Spleen (tissue), 11 donors: Measurements from ENCODE around the gene KANK2. TPM values are rescaled to one million over a fixed set of nuclear protein-coding genes. Genes with fewer than 3 reads are reported as not detected.
"Not testable (repeated sequence)": the region's sequence is repeated elsewhere in the genome, so short reads cannot be mapped to it uniquely, and the experiment has no call there.

Experiments
- DNase-seq: peaks from one replicate; pipeline ENCODE4 v3.0.0-alpha.2; 2020
- H3K27ac ChIP-seq, 8 donors: fragments of 200-600 bp; sonication (generic) in 7 of 8; 1 replicate in 4 of 8; 2 replicates in 4 of 8; pipeline versions ENCODE4 v1.5.0 to v1.8.0; 2016 to 2021; ENCODE audit warnings: inconsistent platforms in 4 of 8, mild to moderate bottlenecking in 4 of 8, moderate library complexity in 1 of 8
- H3K27me3 ChIP-seq, 7 donors: fragments of 200-600 bp; sonication (generic) in 6 of 7; replicated peaks in 1 of 7; 1 replicate in 4 of 7; 2 replicates in 3 of 7; pipeline versions ENCODE4 v1.5.0 to v1.8.0; 2016 to 2021; ENCODE audit warnings: inconsistent platforms in 3 of 7, mild to moderate bottlenecking in 1 of 7
- H3K36me3 ChIP-seq, 6 donors: fragments of 200-600 bp; sonication (generic) in 5 of 6; 1 replicate in 4 of 6; 2 replicates in 2 of 6; pipeline versions ENCODE4 v1.5.0 to v1.8.0; 2016 to 2021; ENCODE audit warnings: inconsistent platforms in 2 of 6
- H3K4me1 ChIP-seq, 6 donors: fragments of 200-600 bp; sonication (generic) in 5 of 6; 1 replicate in 3 of 6; 2 replicates in 3 of 6; pipeline versions ENCODE4 v1.5.0 to v1.8.0; 2016 to 2021; ENCODE audit warnings: inconsistent platforms in 3 of 6
- H3K4me3 ChIP-seq, 8 donors: fragments of 200-600 bp; sonication (generic) in 7 of 8; 1 replicate in 4 of 8; 2 replicates in 4 of 8; pipeline versions ENCODE4 v1.5.0 to v1.8.0; 2016 to 2021; ENCODE audit warnings: inconsistent platforms in 4 of 8, mild to moderate bottlenecking in 4 of 8, moderate library complexity in 2 of 8
- H3K9me3 ChIP-seq, 8 donors: fragments of 200-600 bp; sonication (generic) in 7 of 8; 1 replicate in 4 of 8; 2 replicates in 4 of 8; pipeline versions ENCODE4 v1.5.0 to v1.8.0; 2016 to 2021; ENCODE audit warnings: inconsistent platforms in 4 of 8
- CTCF ChIP-seq, 11 experiments: fragments of 200-600 bp in 7 of 11; fragments of 450-650 bp in 4 of 11; sonication (generic) in 4 of 11; IDR thresholded peaks in 8 of 11; conservative IDR thresholded peaks in 3 of 11; 1 replicate in 7 of 11; 2 replicates in 4 of 11; pipeline versions ENCODE4 v1.4.0 to v1.8.0; 2016 to 2021; ENCODE audit warnings: antibody characterized with exemption in 11 of 11, inconsistent platforms in 4 of 11, mild to moderate bottlenecking in 1 of 11
- POLR2A ChIP-seq, 3 donors: fragments of 450-650 bp; IDR thresholded peaks; one replicate each; pipeline ENCODE4 v1.5.1; 2017; ENCODE audit warnings: antibody characterized with exemption in 3 of 3, mild to moderate bottlenecking in 1 of 3
- POLR2AphosphoS5 ChIP-seq, 3 donors: sonication (generic); formaldehyde crosslinking; IDR thresholded peaks; one replicate each; pipeline ENCODE4 v1.5.1; 2017; ENCODE audit warnings: antibody characterized with exemption in 3 of 3
- WGBS, 5 donors: extraction: QIAGEN DNeasy Blood & Tissue Kit in 3 of 5; methylation state at CpG; one replicate each; pipeline versions ENCODE4 v1.1.5 to v1.1.7; 2013 to 2018; 5-methylcytosine and 5-hydroxymethylcytosine counted together
- intact Hi-C: fragments of 100-400 bp; cut with DNase I; formaldehyde crosslinking; loops from one replicate; pipeline ENCODE4 v1.15.0; 2023; ENCODE audit warnings: low total_unique reads
- polyA plus RNA-seq, 3 donors: library from polyadenylated mRNA; stranded (reverse); fragments of 200-250 nt; gene quantifications; one replicate each; pipeline ENCODE4 v1.2.1, GENCODE V29; 2013
- total RNA-seq, 7 donors: library from RNA; depleted of rRNA in 3 of 7; stranded (reverse); fragments of >200 nt in 3 of 7; fragmentation: NEBNext Ultra II Directional in 4 of 7; extraction: Animal tissue kit (Norgen Biotek cat#: 25700) in 4 of 7; gene quantifications; one replicate each; pipeline versions ENCODE4 v1.1.0 to v1.2.1, GENCODE V29; 2016 to 2021
- donor health status: healthy with polysubstance abuse.
- donor health status: DM: no; HTN: no; CAD: no; lungs with moderate emphysema.
- donor health status: DM: no; HTN: no; CAD: no.
- donor health status: Bipolar disorder and iron deficiency.
- donor health status: healthy.
- donor health status: DM: no; HTN: no; CAD: no.
- donor health status: DM: yes; HTN: yes; CAD: no.

KANK2 gene
- total and polyA plus RNA-seq, 10 donors = 16.3 to 144 (median 84.5) TPM

GRCh38 chr19:11123114-11123513, 74.2 kb downstream of the KANK2 start:
- DNase-seq = no peak
- Histone ChIP-seq H3K27me3 (no peaks in the 10 kb centered on the region), H3K4me1 (peaks cover 0 to 9% (median 6%) of the 10 kb centered on the region in 6 donors), H3K4me3 (no peak overlapping the region), H3K9me3 (no peaks in the 10 kb centered on the region), H3K36me3 (peaks cover 0 to 99% (median 59%) of the 10 kb centered on the region in 6 donors), H3K27ac (no peak overlapping the region)
- TF ChIP-seq CTCF (IDR thresholded peaks at IDR 0.05 in 8 of 11, conservative IDR thresholded peaks at IDR 0.05 in 3 of 11) = no peak
- TF ChIP-seq POLR2AphosphoS5 (IDR thresholded peaks at IDR 0.05) = no peak
- no peak for TF ChIP-seq POLR2A (IDR thresholded peaks at IDR 0.05)
- 89 to 97% (median 93%) methylated on average over 10 to 13 of the region's 13 CpGs for WGBS, 5 donors
- intact Hi-C loops = no loop called here

- DNase-seq, H3K4me3 ChIP-seq, H3K4me1 ChIP-seq, H3K27ac ChIP-seq, H3K9me3 ChIP-seq, intact Hi-C loops, H3K27me3 ChIP-seq: not testable (repeated sequence)
- peaks cover 0 to 99% (median 63%) of the 10 kb centered on the region in 6 donors for H3K36me3 ChIP-seq
- WGBS, 5 donors = 89 to 98% (median 93%) methylated on average over 13 to 17 of the region's 17 CpGs
Observed at GRCh38 chr19:11121963-11122362, 75.4 kb downstream of the KANK2 start.

- TF ChIP-seq POLR2A (IDR thresholded peaks at IDR 0.05) = no peak
- no peak for TF ChIP-seq CTCF (IDR thresholded peaks at IDR 0.05 in 8 of 11, conservative IDR thresholded peaks at IDR 0.05 in 3 of 11)
- no peak for TF ChIP-seq POLR2AphosphoS5 (IDR thresholded peaks at IDR 0.05)
- Histone ChIP-seq H3K4me1 (no peaks in the 10 kb centered on the region), H3K4me3 (no peak overlapping the region), H3K9me3 (no peaks in the 10 kb centered on the region), H3K27ac (no peak overlapping the region), H3K36me3 (peaks cover 3 to 100% (median 86%) of the 10 kb centered on the region in 6 donors), H3K27me3 (no peaks in the 10 kb centered on the region)
- no peak for DNase-seq
- intact Hi-C loops = no loop called here
- WGBS, 5 donors = 94 to 99% (median 96%) methylated on average over 9 of the region's 9 CpGs
Observed at GRCh38 chr19:11116507-11116906, 80.8 kb downstream of the KANK2 start.

GRCh38 chr19:11115895-11116446, 81.4 kb downstream of the KANK2 start:
- intact Hi-C loops = no loop called here
- no peak overlapping the region for H3K4me3 ChIP-seq
- no peaks in the 10 kb centered on the region for H3K9me3 ChIP-seq
- no peak for DNase-seq
- peaks cover 3 to 100% (median 89%) of the 10 kb centered on the region in 6 donors for H3K36me3 ChIP-seq
- no peaks in the 10 kb centered on the region for H3K4me1 ChIP-seq
- TF ChIP-seq CTCF (IDR thresholded peaks at IDR 0.05 in 8 of 11, conservative IDR thresholded peaks at IDR 0.05 in 3 of 11) = no peak
- TF ChIP-seq POLR2AphosphoS5 (IDR thresholded peaks at IDR 0.05) = no peak
- no peak for TF ChIP-seq POLR2A (IDR thresholded peaks at IDR 0.05)
- H3K27ac ChIP-seq = no peak overlapping the region
- 60 to 91% (median 86%) methylated on average over 11 of the region's 11 CpGs for WGBS, 5 donors
- no peaks in the 10 kb centered on the region for H3K27me3 ChIP-seq

GRCh38 chr19:11115042-11115441, 82.3 kb downstream of the KANK2 start:
- H3K4me1 ChIP-seq = no peaks in the 10 kb centered on the region
- no peaks in the 10 kb centered on the region for H3K27me3 ChIP-seq
- WGBS, 5 donors = 91 to 97% (median 95%) methylated on average over 5 of the region's 5 CpGs
- no peak for DNase-seq
- H3K36me3 ChIP-seq = peaks cover 3 to 100% (median 89%) of the 10 kb centered on the region in 6 donors
- intact Hi-C loops = no loop called here
- no peak overlapping the region for H3K27ac ChIP-seq
- H3K9me3 ChIP-seq = no peaks in the 10 kb centered on the region
- H3K4me3 ChIP-seq = no peak overlapping the region
- TF ChIP-seq POLR2AphosphoS5 (IDR thresholded peaks at IDR 0.05) = no peak
- no peak for TF ChIP-seq CTCF (IDR thresholded peaks at IDR 0.05 in 8 of 11, conservative IDR thresholded peaks at IDR 0.05 in 3 of 11)
- no peak for TF ChIP-seq POLR2A (IDR thresholded peaks at IDR 0.05)
